ENCODE measurements around the gene ARL4A. TPM values are rescaled to one million over a fixed set of nuclear protein-coding genes. Genes with fewer than 3 reads are reported as not detected.

The ARL4A gene
- total and polyA plus RNA-seq, 11 donors = 10.5 to 25.9 (median 14.5) TPM

DNA sequence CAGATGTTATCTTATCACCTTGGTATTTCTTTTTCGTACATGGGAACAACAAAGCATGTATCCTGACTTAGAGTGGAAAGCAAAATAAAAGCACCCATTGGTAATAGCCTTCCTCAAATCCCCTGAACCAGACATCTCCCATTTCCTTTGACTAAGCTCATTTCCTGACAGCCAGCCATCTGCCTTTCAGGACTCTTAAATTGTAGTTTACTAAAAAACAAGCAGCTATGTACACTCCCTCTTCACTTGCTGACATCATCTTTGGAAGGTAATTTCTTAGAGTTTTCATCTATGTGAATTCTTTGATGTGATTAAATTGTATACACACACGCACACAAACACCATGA lies 40.7 kb downstream of the ARL4A start:
- no peak for TF ChIP-seq POLR2A (IDR thresholded peaks at IDR 0.05)
- TF ChIP-seq CTCF (IDR thresholded peaks at IDR 0.05) = no peak
- peak overlapping the region; percentile 23 to 75 (median 65) for H3K27ac ChIP-seq
- ATAC-seq = peak; percentile 66 to 84 (median 73)
- no peaks in the 10 kb centered on the region for H3K9me3 ChIP-seq
- WGBS, 4 donors = 39 to 43% (median 43%) methylated on average over 2 of the region's 2 CpGs
- peak overlapping the region in 1 of 12 donors; percentile 15 for H3K4me3 ChIP-seq
- DNase-seq = peak in 1 of 5 donors; percentile 25
- H3K4me1 ChIP-seq = peaks cover 4 to 57% (median 40%) of the 10 kb centered on the region in 12 donors
- no peaks in the 10 kb centered on the region for H3K27me3 ChIP-seq
- intact Hi-C loops (cut with DNase I) = loop anchor here in 7 of 10 donors (1.0 to 5.0 kb wide), 4 partner anchors 13 to 41 kb away; partner anchors contain the start of gene ARL4A (in 6 of the 7)
- no peaks in the 10 kb centered on the region for H3K36me3 ChIP-seq

DNA sequence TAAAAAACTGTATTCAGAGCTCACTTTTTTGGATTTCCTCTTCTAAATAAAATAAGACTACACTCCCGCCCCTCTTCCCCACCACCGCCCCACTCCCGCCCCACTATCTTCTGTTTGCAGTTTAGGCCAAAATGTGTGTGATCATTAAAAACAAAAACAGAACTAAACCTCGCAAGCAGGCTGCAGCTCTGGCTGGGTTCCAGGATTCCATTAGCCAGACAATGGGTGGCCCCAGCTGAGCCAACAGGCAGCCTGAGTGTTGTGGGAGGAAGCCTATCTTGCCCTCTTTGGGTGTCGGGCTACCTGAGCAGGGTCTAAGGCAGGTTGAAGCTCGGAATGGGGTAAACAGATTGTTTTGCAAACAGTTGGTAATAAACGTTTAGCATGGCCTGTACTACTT lies 41.7 kb downstream of the ARL4A start:
- Histone ChIP-seq H3K27ac (peak overlapping the region; percentile 23 to 75 (median 62)), H3K36me3 (no peaks in the 10 kb centered on the region), H3K4me3 (peak overlapping the region in 3 of 12 donors; percentile 3 to 15 (median 4)), H3K4me1 (peaks cover 4 to 57% (median 40%) of the 10 kb centered on the region in 12 donors), H3K27me3 (no peaks in the 10 kb centered on the region), H3K9me3 (no peaks in the 10 kb centered on the region)
- WGBS, 4 donors = 26 to 34% (median 28%) methylated on average over 7 of the region's 7 CpGs
- ATAC-seq (peak; percentile 73 to 87 (median 78)), DNase-seq (peak; percentile 82 to 89 (median 88))
- intact Hi-C loops (cut with DNase I) = loop anchor here in 7 of 10 donors (2.0 to 5.0 kb wide), 3 partner anchors 37 to 42 kb away; partner anchors contain the start of gene ARL4A (in 6 of the 7)
- TF ChIP-seq POLR2A (IDR thresholded peaks at IDR 0.05) (no peak), CTCF (IDR thresholded peaks at IDR 0.05) (no peak)

DNA sequence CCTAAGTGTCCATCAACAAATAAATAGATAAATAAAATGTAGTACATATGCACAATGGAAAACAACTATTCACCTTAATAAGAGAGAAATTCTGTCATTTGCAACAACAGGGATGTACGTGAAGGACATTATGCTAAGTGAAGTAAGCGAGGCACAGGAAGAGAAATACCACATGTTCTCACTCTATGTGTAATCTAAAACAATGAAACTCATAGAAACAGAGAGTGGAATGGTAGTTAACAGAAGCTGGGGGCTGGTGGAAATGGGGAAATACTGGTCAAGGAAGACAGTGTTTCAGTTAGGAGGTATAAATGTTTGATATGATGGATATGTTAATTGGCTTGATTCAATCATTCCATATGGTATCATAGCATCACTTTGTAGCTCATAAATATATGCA lies 43.1 kb downstream of the ARL4A start:
- no peaks in the 10 kb centered on the region for H3K9me3 ChIP-seq
- DNase-seq (no peak), ATAC-seq (no peak)
- H3K27me3 ChIP-seq = no peaks in the 10 kb centered on the region
- H3K4me3 ChIP-seq = no peak overlapping the region
- peaks cover 4 to 57% (median 43%) of the 10 kb centered on the region in 12 donors for H3K4me1 ChIP-seq
- no peaks in the 10 kb centered on the region for H3K36me3 ChIP-seq
- TF ChIP-seq CTCF (IDR thresholded peaks at IDR 0.05) (no peak), POLR2A (IDR thresholded peaks at IDR 0.05) (no peak)
- peak overlapping the region in 2 of 12 donors; percentile 24 to 56 for H3K27ac ChIP-seq
- intact Hi-C loops (cut with DNase I) = loop anchor here in 1 of 10 donors (5.0 kb wide), 1 partner anchor 37 kb away; no protein-coding TSS in a partner anchor
- WGBS, 4 donors = 35 to 79% (median 47%) methylated on average over 2 of the region's 2 CpGs

GRCh38 chr7:12731214-12731656 lies 43.8 kb downstream of the ARL4A start:
- Histone ChIP-seq H3K36me3 (no peaks in the 10 kb centered on the region), H3K9me3 (no peaks in the 10 kb centered on the region), H3K4me3 (no peak overlapping the region), H3K27me3 (no peaks in the 10 kb centered on the region), H3K4me1 (peaks cover 4 to 54% (median 42%) of the 10 kb centered on the region in 12 donors), H3K27ac (peak overlapping the region in 4 of 12 donors; percentile 20 to 32 (median 28))
- 94 to 100% (median 97%) methylated on average over 1 of the region's 1 CpG for WGBS, 4 donors
- peak in 2 of 4 donors; percentile 38 to 43 for ATAC-seq
- TF ChIP-seq POLR2A (IDR thresholded peaks at IDR 0.05) (no peak), CTCF (IDR thresholded peaks at IDR 0.05) (peak in 3 of 12 donors; percentile 11 to 32 (median 22))
- intact Hi-C loops (cut with DNase I) = loop anchor here in 1 of 10 donors (5.0 kb wide), 1 partner anchor 36 kb away; no protein-coding TSS in a partner anchor
- DNase-seq = no peak

Data from heart left ventricle (tissue), 16 donors.